ENCODE measurements around the gene FARS2. TPM values are rescaled to one million over a fixed set of nuclear protein-coding genes. Genes with fewer than 3 reads are reported as not detected.

Gene FARS2
- total and polyA plus RNA-seq, 7 donors: 8.1 to 21.0 (median 12.5) TPM

GRCh38 chr6:5710516-5710915, 449.2 kb downstream of the FARS2 start:
- WGBS, 2 donors: 89 to 91% methylated on average over 14 of the region's 14 CpGs
- H3K27ac ChIP-seq: no peak overlapping the region
- intact Hi-C loops (cut with DNase I): no loop called here
- no peaks in the 10 kb centered on the region for H3K27me3 ChIP-seq
- no peaks in the 10 kb centered on the region for H3K4me1 ChIP-seq
- no peak for TF ChIP-seq EP300 (IDR thresholded peaks at IDR 0.05)
- TF ChIP-seq POLR2AphosphoS5 (IDR thresholded peaks at IDR 0.05): no peak
- TF ChIP-seq CTCF (IDR thresholded peaks at IDR 0.05): no peak
- TF ChIP-seq POLR2A (IDR thresholded peaks at IDR 0.05): no peak
- H3K4me3 ChIP-seq: no peak overlapping the region
- DNase-seq: no peak
- H3K9me3 ChIP-seq: no peaks in the 10 kb centered on the region
- H3K36me3 ChIP-seq: no peaks in the 10 kb centered on the region

GRCh38 chr6:5710936-5711335, 449.6 kb downstream of the FARS2 start:
- H3K4me3 ChIP-seq: no peak overlapping the region
- TF ChIP-seq POLR2AphosphoS5 (IDR thresholded peaks at IDR 0.05) (no peak), EP300 (IDR thresholded peaks at IDR 0.05) (no peak), POLR2A (IDR thresholded peaks at IDR 0.05) (no peak), CTCF (IDR thresholded peaks at IDR 0.05) (no peak)
- no peaks in the 10 kb centered on the region for H3K9me3 ChIP-seq
- no peak for DNase-seq
- H3K36me3 ChIP-seq: no peaks in the 10 kb centered on the region
- H3K27ac ChIP-seq: no peak overlapping the region
- H3K4me1 ChIP-seq: no peaks in the 10 kb centered on the region
- 92% methylated on average over 4 of the region's 4 CpGs for WGBS, 2 donors
- H3K27me3 ChIP-seq: no peaks in the 10 kb centered on the region
- intact Hi-C loops (cut with DNase I): no loop called here

- Histone ChIP-seq H3K27me3 (no peaks in the 10 kb centered on the region), H3K4me3 (no peak overlapping the region), H3K36me3 (no peaks in the 10 kb centered on the region), H3K27ac (no peak overlapping the region), H3K9me3 (peaks cover 0 to 3% (median 0%) of the 10 kb centered on the region in 4 donors), H3K4me1 (no peaks in the 10 kb centered on the region)
- intact Hi-C loops (cut with DNase I): no loop called here
- TF ChIP-seq POLR2A (IDR thresholded peaks at IDR 0.05) (no peak), EP300 (IDR thresholded peaks at IDR 0.05) (no peak), CTCF (IDR thresholded peaks at IDR 0.05) (no peak), POLR2AphosphoS5 (IDR thresholded peaks at IDR 0.05) (no peak)
- 46 to 69% methylated on average over 10 of the region's 10 CpGs for WGBS, 2 donors
- DNase-seq: no peak
Measured at GRCh38 chr6:5712349-5713215, 451.3 kb downstream of the FARS2 start.

DNA sequence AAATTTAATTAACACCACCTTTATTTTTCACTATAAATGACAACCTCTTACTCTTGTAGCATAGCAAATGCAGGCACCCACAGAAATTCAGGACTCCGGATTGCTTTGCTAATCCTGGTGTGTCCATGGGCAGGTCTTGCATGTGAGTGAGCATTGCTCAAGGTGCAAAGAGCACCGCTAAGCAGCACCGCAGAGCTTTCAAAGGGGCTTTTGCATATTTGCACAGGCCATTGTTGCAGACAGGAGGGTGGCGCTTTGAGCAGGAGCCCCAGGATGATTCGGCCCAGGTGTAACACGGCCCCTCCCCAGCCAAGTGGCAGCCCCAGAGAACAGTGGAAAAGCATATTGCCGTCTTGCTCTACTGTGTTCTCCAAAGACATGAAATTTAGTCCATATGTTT, 452.2 kb downstream of the FARS2 start:
- Histone ChIP-seq H3K4me3 (no peak overlapping the region), H3K4me1 (no peaks in the 10 kb centered on the region), H3K9me3 (peaks cover 0 to 3% (median 0%) of the 10 kb centered on the region in 4 donors), H3K36me3 (no peaks in the 10 kb centered on the region), H3K27me3 (no peaks in the 10 kb centered on the region), H3K27ac (no peak overlapping the region)
- 88 to 91% methylated on average over 7 of the region's 7 CpGs for WGBS, 2 donors
- no peak for TF ChIP-seq POLR2A (IDR thresholded peaks at IDR 0.05)
- DNase-seq: no peak
- intact Hi-C loops (cut with DNase I): no loop called here

- no peaks in the 10 kb centered on the region for H3K27me3 ChIP-seq
- peaks cover 0 to 3% (median 0%) of the 10 kb centered on the region in 4 donors for H3K9me3 ChIP-seq
- TF ChIP-seq CTCF (IDR thresholded peaks at IDR 0.05) (no peak), POLR2A (IDR thresholded peaks at IDR 0.05) (no peak), POLR2AphosphoS5 (IDR thresholded peaks at IDR 0.05) (no peak)
- intact Hi-C loops (cut with DNase I): no loop called here
- H3K27ac ChIP-seq: no peak overlapping the region
- no peak overlapping the region for H3K4me3 ChIP-seq
- H3K36me3 ChIP-seq: no peaks in the 10 kb centered on the region
- no peaks in the 10 kb centered on the region for H3K4me1 ChIP-seq
- no peak for DNase-seq
- WGBS, 2 donors: 67 to 89% methylated on average over 5 of the region's 5 CpGs
Measured at GRCh38 chr6:5718231-5718947, 457.1 kb downstream of the FARS2 start.
